NCI-H2081 (cell line): Measurements from ENCODE around the gene ATP6AP1.

ENCODE experiments used
- DNase-seq, 2 experiments: peaks; one replicate each; lab custom pipeline; 2025; lab: John Stamatoyannopoulos, UW

ATP6AP1 gene

GRCh38 chrX:154469880-154470279, 41.4 kb downstream of the ATP6AP1 start:
- no peak for DNase-seq

GRCh38 chrX:154470434-154470833, 42.0 kb downstream of the ATP6AP1 start:
- DNase-seq: no peak

GRCh38 chrX:154470914-154471568, 42.6 kb downstream of the ATP6AP1 start:
- no peak for DNase-seq

- no peak for DNase-seq
These were observed 43.6 kb downstream of the ATP6AP1 start for GRCh38 chrX:154471839-154472684.

GRCh38 chrX:154472685-154473632, 44.5 kb downstream of the ATP6AP1 start:
- no peak for DNase-seq

GRCh38 chrX:154473683-154474082, 45.2 kb downstream of the ATP6AP1 start:
- no peak for DNase-seq

GRCh38 chrX:154476821-154477220, 48.3 kb downstream of the ATP6AP1 start:
- no peak for DNase-seq

GRCh38 chrX:154477891-154478477, 49.5 kb downstream of the ATP6AP1 start:
- no peak for DNase-seq

- peak; percentile 55 to 78 for DNase-seq
These were observed 50.5 kb downstream of the ATP6AP1 start, which contains the start of gene LAGE3 for GRCh38 chrX:154478728-154479622. LAGE3 (minus strand) TSS chrX:154479281; CDS start chrX:154478915, 366 bp downstream.

GRCh38 chrX:154481195-154481594, 52.7 kb downstream of the ATP6AP1 start:
- no peak for DNase-seq

- no peak for DNase-seq
These were observed 53.6 kb downstream of the ATP6AP1 start for GRCh38 chrX:154481911-154482601.

- DNase-seq: no peak
These were observed 54.3 kb downstream of the ATP6AP1 start for GRCh38 chrX:154482786-154483185.

- DNase-seq: no peak
These were observed 54.8 kb downstream of the ATP6AP1 start for GRCh38 chrX:154483325-154483724.

- no peak for DNase-seq
These were observed 56.0 kb downstream of the ATP6AP1 start for GRCh38 chrX:154484255-154485149.

GRCh38 chrX:154485150-154486051, 56.9 kb downstream of the ATP6AP1 start:
- DNase-seq: peak in 1 of 2 experiments; percentile 13

- no peak for DNase-seq
These were observed 57.5 kb downstream of the ATP6AP1 start for GRCh38 chrX:154486052-154486395.
